ENCODE results near the gene C1orf141.
A peak's percentile ranks its signal among the peaks of the same experiment; 100 is the strongest.
"Not testable (repeated sequence)": the region's sequence is repeated elsewhere in the genome, so short reads cannot be mapped to it uniquely, and the experiment has no call there.

The C1orf141 gene

DNA sequence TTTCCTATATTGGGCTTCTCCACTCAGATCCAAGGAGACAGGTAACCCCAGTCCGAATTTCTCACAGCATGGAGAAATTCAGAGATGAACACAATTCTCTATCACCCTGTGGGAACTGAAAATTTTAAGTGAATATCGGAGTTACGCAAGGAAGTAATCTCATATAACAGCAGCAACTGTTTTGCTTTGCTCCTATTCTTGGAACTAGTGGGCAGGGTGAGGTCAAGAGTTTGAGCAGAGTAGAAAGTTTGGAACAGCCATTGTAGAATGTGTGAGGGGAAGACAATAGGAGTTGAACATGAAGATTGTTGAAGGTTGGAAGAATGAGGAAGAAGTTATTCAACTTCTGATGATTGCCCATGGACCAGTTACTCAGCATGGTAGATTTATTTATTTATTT is 56.5 kb downstream of the C1orf141 start:
- H3K4me3 ChIP-seq (replicated peaks; ENCODE audit: low read depth, low read length) = no peak overlapping the region
- TF ChIP-seq, protein P1, sequence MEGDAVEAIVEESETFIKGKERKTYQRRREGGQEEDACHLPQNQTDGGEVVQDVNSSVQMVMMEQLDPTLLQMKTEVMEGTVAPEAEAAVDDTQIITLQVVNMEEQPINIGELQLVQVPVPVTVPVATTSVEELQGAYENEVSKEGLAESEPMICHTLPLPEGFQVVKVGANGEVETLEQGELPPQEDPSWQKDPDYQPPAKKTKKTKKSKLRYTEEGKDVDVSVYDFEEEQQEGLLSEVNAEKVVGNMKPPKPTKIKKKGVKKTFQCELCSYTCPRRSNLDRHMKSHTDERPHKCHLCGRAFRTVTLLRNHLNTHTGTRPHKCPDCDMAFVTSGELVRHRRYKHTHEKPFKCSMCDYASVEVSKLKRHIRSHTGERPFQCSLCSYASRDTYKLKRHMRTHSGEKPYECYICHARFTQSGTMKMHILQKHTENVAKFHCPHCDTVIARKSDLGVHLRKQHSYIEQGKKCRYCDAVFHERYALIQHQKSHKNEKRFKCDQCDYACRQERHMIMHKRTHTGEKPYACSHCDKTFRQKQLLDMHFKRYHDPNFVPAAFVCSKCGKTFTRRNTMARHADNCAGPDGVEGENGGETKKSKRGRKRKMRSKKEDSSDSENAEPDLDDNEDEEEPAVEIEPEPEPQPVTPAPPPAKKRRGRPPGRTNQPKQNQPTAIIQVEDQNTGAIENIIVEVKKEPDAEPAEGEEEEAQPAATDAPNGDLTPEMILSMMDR (IDR thresholded peaks at IDR 0.05; ENCODE audit: low read length, missing control alignments) = no peak
- DNase-seq (ENCODE audit: low read depth) = no peak

DNA sequence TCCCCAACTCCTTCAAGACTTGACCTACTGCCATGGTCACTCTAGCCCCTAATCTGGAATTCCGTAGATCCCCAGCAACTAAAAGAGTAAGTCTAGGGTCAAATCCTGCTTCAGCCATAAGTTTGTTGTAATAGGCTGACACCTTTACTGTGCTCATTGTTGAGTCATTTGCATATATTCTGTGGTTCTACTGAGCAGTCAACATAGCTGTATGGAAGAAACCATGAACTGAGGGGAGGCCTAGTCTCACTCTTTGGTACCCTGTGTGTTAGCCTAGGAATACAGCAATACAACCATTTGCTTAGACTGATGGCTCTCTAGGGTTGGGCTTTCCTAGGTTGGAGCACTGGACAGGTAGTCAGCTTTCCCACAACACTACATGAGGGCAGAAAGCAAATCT is 57.2 kb downstream of the C1orf141 start:
- H3K4me3 ChIP-seq (replicated peaks; ENCODE audit: low read depth, low read length) = no peak overlapping the region
- no peak for DNase-seq (ENCODE audit: low read depth)
- TF ChIP-seq, protein P1 (IDR thresholded peaks at IDR 0.05; ENCODE audit: low read length, missing control alignments) = no peak

DNA sequence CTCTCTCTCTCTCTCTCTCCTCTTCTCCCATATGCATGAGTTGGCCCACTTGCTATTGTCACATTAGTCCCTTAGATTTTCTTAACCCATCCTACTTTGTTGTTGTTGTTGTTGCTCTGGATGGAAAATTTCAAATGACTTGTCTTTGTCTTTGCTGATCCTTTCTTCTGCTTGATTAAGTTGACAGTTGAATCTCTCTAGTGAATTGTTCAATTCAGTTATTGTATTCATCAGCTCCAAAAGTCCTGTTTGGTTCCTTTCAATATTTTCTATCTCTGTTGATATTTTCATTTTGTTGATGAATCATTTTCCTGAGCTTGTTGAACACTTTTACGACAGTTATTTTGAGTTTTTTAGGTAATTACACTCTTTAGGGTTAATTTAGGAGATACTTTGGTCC is 62.0 kb downstream of the C1orf141 start:
- TF ChIP-seq, protein P1 (IDR thresholded peaks at IDR 0.05; ENCODE audit: low read length, missing control alignments) = no peak
- no peak overlapping the region for H3K4me3 ChIP-seq (replicated peaks; ENCODE audit: low read depth, low read length)
- no peak for DNase-seq (ENCODE audit: low read depth)

DNA sequence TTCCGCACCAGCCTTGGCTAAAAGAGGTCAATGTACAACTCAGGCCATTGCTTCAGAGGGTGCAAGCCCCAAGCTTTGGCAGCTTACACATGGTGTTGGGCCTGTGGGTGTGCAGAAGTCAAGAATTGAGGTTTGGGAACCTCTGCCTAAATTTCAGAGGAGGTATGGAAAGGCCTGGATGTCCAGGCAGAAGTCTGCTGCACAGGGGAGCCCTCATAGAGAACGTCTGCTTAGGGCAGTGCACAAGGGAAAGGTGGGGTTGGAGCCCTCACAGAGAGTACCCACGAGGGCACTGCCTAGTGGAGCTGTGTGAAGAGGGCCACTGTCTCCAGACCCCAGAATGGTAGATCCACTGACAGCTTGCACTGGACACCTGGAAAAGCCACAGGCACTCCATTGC is 67.1 kb downstream of the C1orf141 start:
- not testable (repeated sequence) for DNase-seq (ENCODE audit: low read depth); H3K4me3 ChIP-seq (replicated peaks; ENCODE audit: low read depth, low read length)

DNA sequence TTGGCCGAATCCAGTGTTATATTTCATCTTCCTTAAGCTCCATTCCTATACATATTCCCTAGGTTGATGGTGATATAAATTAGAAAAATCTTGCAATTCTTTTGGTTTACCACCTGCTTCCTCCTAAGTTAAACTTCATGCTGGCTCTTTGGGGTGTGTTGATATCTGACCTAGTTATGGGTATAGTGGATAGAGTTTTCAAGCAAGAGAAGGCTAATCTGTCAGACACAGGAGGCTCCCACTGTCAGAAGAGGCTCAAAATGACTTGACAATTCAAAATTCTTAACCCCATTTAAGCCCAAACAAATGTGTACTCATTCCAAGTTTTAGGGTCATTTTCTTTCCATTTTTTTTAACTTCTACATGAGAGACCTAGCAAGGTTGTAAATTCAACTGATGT is 72.4 kb downstream of the C1orf141 start:
- DNase-seq (ENCODE audit: low read depth) = no peak
- H3K4me3 ChIP-seq (replicated peaks; ENCODE audit: low read depth, low read length) = no peak overlapping the region
- TF ChIP-seq, protein P1 (IDR thresholded peaks at IDR 0.05; ENCODE audit: low read length, missing control alignments) = no peak

DNA sequence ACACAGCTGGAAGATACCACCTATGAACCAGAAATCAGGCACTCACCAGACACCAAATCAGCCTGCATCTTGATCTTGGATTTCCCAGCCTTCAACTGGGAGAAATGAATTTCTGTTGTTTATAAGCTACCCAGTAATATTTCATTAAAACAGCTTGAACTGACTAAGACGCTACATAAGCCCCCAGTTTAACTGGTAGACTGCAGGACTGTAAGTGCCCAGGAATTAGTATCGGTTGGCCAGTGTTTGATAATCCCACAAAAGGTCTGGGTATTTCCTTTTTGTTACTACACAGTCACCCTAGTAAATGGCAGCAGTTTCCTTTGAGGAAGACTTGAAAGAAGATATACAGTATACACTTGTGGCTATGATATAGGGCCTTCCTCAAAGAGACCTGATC is 73.5 kb downstream of the C1orf141 start:
- no peak for DNase-seq (ENCODE audit: low read depth)
- H3K4me3 ChIP-seq (replicated peaks; ENCODE audit: low read depth, low read length) = no peak overlapping the region
- TF ChIP-seq, protein P1 (IDR thresholded peaks at IDR 0.05; ENCODE audit: low read length, missing control alignments) = no peak

DNA sequence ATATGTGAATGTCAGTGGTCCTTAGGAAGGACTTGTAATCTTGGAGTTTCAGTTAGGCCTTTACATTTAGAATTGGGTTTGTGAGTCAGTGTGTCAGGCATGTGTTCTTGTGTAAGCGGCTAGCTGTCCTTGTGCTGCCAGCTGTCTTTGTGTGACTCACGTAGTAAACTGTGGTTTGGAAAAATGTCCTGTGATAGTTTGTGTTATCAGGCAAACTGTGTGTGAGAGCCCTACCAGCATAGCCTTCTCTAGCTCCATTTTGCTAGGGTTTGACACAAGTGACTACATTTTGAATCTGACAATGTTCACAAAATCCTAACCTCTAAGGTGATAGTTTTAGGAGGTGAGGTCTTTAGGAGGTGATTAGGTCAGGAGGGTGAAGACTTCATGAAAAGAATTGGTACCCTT is 74.0 kb downstream of the C1orf141 start:
- peak; percentile 98 for DNase-seq (ENCODE audit: low read depth)
- TF ChIP-seq, protein P1 (IDR thresholded peaks at IDR 0.05; ENCODE audit: low read length, missing control alignments) = no peak
- no peak overlapping the region for H3K4me3 ChIP-seq (replicated peaks; ENCODE audit: low read depth, low read length)

DNA sequence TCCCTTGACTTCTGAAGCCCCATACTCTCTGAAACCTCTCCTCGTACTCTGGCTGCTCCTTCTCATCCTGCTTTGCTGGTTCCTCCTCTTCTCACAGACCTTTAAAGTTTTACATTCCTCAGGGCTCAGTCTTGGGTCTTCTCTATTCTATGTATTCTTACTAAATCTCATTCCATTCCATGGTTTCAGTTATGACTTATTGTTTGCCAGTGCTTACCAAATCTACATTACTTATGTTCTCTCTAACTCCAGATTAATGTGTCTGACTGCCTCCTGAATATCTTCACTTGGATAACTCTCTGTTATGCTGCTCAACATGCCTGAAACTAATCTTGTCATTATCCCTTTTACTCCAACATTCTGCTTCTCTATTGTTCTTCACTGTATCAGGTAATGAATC is 75.4 kb downstream of the C1orf141 start:
- TF ChIP-seq, protein P1 (IDR thresholded peaks at IDR 0.05; ENCODE audit: low read length, missing control alignments) = no peak
- H3K4me3 ChIP-seq (replicated peaks; ENCODE audit: low read depth, low read length) = no peak overlapping the region
- no peak for DNase-seq (ENCODE audit: low read depth)
